22Rv1 (cell line): ENCODE measurements around the gene AK1.

Experiments used
- H3K27ac ChIP-seq: fragments of 450-650 bp; 2 replicates; pipeline ENCODE4 v1.5.1; 2017
- ZFX ChIP-seq: fragments of 450-650 bp; IDR thresholded peaks from 2 replicates; pipeline ENCODE4 v1.6.1; 2017; ENCODE audit warnings: antibody characterized with exemption, borderline replicate concordance
- TF ChIP-seq, protein P1 (sequence below): fragments of 450-650 bp; IDR thresholded peaks from 2 replicates; pipeline ENCODE4 v1.5.1; 2017; ENCODE audit warnings: mild to moderate bottlenecking

Gene AK1

DNA sequence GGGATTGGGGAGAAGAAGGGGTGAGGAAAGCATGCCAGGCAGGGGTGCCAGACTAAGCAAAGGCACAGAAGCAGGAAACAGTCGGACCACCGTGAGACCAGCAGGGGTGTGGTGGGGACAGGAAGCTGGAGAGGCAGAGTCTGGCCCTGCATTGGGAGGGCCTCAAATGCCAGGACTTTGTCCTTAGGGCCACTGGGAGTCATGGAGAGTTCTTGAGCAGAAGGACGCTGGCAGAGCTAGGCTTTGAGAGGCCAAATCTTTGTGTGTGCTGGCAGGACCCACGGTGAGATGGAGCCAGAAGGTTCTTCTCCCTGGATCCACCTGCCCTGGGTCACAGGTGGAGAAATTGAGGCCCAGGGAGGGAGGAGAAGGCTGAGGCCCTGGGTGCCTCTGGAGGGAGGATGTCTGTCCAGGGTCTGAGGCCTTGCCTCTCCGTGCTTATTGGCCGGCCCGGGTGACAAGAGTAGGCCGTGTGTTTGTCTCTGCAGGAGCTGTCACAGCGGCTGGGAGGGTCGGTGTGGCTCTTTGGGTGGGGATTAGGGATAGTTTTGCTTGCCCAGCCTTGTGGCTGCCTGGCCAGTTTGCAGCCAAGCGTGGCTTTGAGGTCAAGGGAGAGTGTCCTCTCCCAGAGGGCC lies 21.3 kb downstream of the AK1 start:
- TF ChIP-seq ZFX: no peak
- TF ChIP-seq, protein P1, sequence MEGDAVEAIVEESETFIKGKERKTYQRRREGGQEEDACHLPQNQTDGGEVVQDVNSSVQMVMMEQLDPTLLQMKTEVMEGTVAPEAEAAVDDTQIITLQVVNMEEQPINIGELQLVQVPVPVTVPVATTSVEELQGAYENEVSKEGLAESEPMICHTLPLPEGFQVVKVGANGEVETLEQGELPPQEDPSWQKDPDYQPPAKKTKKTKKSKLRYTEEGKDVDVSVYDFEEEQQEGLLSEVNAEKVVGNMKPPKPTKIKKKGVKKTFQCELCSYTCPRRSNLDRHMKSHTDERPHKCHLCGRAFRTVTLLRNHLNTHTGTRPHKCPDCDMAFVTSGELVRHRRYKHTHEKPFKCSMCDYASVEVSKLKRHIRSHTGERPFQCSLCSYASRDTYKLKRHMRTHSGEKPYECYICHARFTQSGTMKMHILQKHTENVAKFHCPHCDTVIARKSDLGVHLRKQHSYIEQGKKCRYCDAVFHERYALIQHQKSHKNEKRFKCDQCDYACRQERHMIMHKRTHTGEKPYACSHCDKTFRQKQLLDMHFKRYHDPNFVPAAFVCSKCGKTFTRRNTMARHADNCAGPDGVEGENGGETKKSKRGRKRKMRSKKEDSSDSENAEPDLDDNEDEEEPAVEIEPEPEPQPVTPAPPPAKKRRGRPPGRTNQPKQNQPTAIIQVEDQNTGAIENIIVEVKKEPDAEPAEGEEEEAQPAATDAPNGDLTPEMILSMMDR: no peak
- H3K27ac ChIP-seq: no peak overlapping the region

DNA sequence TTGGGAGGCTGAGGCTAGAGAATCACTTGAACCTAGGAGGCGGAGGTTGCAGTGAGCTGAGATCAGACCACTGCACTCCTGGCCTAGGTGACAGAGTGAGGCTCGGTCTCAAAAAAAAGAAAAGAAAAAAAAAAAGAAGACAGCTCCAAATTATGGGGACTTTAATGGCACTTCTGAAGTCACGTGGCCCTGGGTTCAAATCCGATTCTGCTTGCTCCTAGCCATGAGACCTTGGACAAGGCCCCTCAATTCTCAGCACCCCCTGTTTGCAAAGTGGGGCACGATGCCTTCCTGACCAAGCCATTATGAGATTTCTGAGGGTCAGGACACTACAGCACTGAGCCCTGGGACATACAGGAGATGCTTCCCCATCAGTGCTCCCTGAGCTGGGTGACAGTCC lies 22.0 kb downstream of the AK1 start:
- H3K27ac ChIP-seq: no peak overlapping the region
- TF ChIP-seq, protein P1: no peak
- TF ChIP-seq ZFX: no peak

DNA sequence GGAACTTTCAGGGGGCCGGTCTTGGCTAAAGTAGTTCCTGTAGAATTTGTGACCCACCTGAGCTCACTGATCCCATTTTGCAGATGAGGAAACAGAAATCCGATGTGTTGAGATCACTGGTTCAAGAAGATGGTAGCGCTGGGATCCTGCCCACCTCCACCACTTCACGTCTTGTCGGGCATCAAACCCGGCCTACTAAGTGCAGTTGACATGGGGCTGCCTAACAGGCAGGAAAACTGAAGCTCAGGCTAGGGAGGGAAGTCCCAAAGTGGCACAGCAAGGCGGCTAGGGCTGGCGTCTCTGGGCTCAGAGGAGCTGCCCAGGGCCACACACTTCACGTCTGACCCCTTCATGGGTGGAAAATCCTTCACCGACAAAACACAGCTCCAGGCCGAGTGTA lies 22.5 kb downstream of the AK1 start:
- H3K27ac ChIP-seq: no peak overlapping the region
- TF ChIP-seq ZFX: no peak
- TF ChIP-seq, protein P1: no peak

DNA sequence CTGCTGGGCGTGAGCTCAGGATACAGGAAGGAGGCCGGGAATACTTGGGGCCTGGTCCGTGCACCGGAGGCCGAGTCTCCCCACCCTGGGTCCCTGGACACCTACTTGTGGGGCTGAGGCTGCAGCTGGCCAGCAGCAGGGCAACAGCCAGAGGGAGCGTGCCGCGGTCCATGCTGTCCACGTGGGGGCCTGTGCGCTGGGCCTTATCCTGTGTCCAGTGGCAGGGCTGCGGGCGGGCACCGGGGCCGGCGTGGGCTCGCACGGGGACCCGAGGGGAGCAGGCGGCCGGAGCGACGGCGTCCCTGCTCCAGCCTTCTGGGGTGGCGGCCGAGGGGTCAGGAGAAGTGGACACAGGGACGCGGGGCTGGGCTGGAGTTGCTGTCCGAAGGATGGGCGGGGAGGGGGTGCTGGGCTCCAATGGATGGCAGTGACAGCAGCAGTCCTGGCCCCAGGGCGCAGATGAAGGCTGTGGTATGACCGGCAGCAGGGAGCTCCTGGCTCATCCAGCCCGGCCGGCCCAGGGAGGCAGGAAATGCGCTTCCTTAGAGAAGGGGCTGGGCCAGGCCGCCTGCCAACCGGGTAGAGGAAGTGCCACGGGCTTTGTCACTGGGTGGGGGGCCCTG lies 23.2 kb downstream of the AK1 start, which contains the start of gene ENG:
ENG (minus strand) TSS at position 475 of the 623 bp plus-strand sequence; CDS start at position 172, 303 bp downstream.
- TF ChIP-seq ZFX: no peak
- TF ChIP-seq, protein P1: no peak
- H3K27ac ChIP-seq: no peak within 1 kb of the TSS

DNA sequence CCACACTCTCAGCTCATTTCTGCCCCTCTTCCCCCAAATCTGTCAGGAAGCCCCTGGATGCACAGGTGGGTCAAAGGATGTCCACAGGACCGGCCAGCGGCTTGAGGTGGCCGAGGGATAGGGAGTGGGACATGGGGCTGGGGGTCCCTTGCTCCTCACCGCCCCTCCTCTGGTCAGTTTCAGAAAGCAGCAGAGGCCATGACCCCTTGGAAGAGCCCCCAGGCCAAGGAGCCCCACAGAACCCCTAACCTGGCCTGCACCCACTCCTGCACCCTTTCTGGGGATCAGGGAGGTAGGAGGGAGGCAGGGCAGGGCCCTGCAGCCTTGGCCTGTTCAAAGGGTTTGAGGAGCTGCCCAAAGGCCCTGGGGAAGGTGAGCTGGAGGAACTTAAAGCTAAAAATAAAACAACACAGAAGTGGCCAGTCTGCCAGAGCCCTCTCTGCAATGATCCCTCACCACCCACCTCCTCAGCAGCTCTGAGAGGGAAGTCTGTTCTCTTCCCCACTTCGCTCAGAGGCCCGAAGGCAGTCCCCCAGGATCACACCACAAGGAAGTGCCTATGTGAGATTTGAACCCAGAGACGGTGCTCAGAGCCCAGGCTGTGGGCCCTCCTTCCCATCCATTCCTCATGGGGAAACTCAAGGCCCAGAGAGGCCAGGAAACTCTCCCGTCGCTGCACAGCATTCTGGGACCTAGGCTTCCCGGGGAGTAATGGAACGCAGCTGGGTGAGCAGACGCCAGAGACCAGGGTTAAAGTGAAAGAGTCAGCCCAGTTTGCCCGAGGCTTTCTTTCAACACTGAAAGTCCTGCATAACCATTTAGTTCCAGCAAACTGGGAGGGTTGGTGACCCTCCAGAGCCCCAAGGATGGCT lies 23.9 kb downstream of the AK1 start:
- no peak for TF ChIP-seq ZFX
- TF ChIP-seq, protein P1: no peak
- no peak overlapping the region for H3K27ac ChIP-seq

DNA sequence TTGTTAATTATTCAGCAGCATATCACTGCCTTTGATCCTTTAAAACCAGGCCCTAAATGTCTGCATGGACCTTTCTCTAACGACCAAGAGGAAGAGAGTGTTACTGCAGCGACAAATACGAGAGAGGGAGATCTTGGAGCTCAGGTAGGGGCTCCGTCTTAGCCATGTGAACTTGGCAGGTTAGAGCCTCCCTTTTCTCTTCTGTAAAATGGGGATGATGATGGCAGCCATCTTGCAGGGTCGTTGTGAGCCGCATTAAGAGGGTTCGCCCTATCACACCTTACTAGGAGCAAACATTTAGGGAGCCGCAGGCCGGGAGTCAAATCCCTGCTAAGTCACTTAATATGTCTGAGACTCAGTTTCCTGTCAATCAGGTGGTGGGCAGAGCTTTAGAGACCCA lies 24.6 kb downstream of the AK1 start:
- TF ChIP-seq, protein P1: no peak
- TF ChIP-seq ZFX: no peak
- H3K27ac ChIP-seq: no peak overlapping the region
